Measurements from ENCODE around the gene C13orf42. TPM values are rescaled to one million over a fixed set of nuclear protein-coding genes. Genes with fewer than 3 reads are reported as not detected.
"Not testable (repeated sequence)": the region's sequence is repeated elsewhere in the genome, so short reads cannot be mapped to it uniquely, and the experiment has no call there.

The C13orf42 gene
- total and polyA plus RNA-seq, 2 experiments from 2014 or later = 9.4 to 96.5 TPM

- no peak overlapping the region for H2AFZ ChIP-seq
- H3K4me1 Mint-ChIP-seq = peaks cover 40% of the 10 kb centered on the region
- no peaks in the 10 kb centered on the region for H4K20me1 ChIP-seq (replicated peaks; ENCODE audit: insufficient read depth)
- DNase-seq (ENCODE audit: low spot score) (no peak), ATAC-seq (no peak)
- H3K27me3 ChIP-seq (ENCODE audit: insufficient read depth) = no peaks in the 10 kb centered on the region
- peaks cover under 1% of the 10 kb centered on the region for H3K9me2 ChIP-seq (ENCODE audit: insufficient read depth)
- H3K4me3 ChIP-seq = no peak overlapping the region
- peaks cover 7% of the 10 kb centered on the region for H3K27me3 Mint-ChIP-seq (ENCODE audit: insufficient read depth, low read depth, poor library complexity)
- H3K4me1 ChIP-seq (ENCODE audit: insufficient read depth) = peaks cover 44% of the 10 kb centered on the region
- no peak overlapping the region for H3K27ac Mint-ChIP-seq
- H3K36me3 Mint-ChIP-seq (ENCODE audit: low read depth) = peaks cover 18% of the 10 kb centered on the region
- no peaks in the 10 kb centered on the region; the same call in 1 of the 2 replicates for H3F3A ChIP-seq (replicated peaks; ENCODE audit: low read depth)
- no peak overlapping the region for H3K27ac ChIP-seq (ENCODE audit: low read depth)
- peak overlapping the region; percentile 46 for H3K4me2 ChIP-seq
- peaks cover 6% of the 10 kb centered on the region; the same call in 1 of the 3 replicates for H3K9me3 Mint-ChIP-seq
- no peaks in the 10 kb centered on the region for H3K79me2 ChIP-seq (replicated peaks; ENCODE audit: insufficient read depth)
- H3K36me3 ChIP-seq (ENCODE audit: insufficient read depth) = no peaks in the 10 kb centered on the region
- H3K4me3 Mint-ChIP-seq = no peak overlapping the region; the same call in 2 of the 3 replicates
- TF ChIP-seq REST (IDR thresholded peaks at IDR 0.05; ENCODE audit: unreplicated experiment) = no peak
- no peak for TF ChIP-seq STAT1 (IDR thresholded peaks at IDR 0.05; ENCODE audit: unreplicated experiment)
- TF ChIP-seq CTCF (conservative IDR thresholded peaks at IDR 0.05; ENCODE audit: low read depth in 2 of 2) = no peak
- TF ChIP-seq CREB1 (CRISPR knock-in tag; IDR thresholded peaks at IDR 0.05; ENCODE audit: low read depth) = no peak
These were observed 11.9 kb upstream of the C13orf42 start for GRCh38 chr13:51122868-51123566.

GRCh38 chr13:51120873-51121272 is 9.8 kb upstream of the C13orf42 start:
- ATAC-seq (peak; percentile 80), DNase-seq (ENCODE audit: low spot score) (peak; percentile 82)
- Mint-ChIP-seq H3K36me3 (ENCODE audit: low read depth) (peaks cover 18% of the 10 kb centered on the region), H3K4me1 (peaks cover 36% of the 10 kb centered on the region)
- H3K4me1 ChIP-seq (ENCODE audit: insufficient read depth) = peaks cover 35% of the 10 kb centered on the region
- not testable (repeated sequence) for H3K4me3 Mint-ChIP-seq; H3K27me3 ChIP-seq (ENCODE audit: insufficient read depth); H3K36me3 ChIP-seq (ENCODE audit: insufficient read depth); H3K27ac Mint-ChIP-seq; H3K27ac ChIP-seq (ENCODE audit: low read depth); H2AFZ ChIP-seq; H3K9me3 Mint-ChIP-seq; H3K79me2 ChIP-seq (replicated peaks; ENCODE audit: insufficient read depth); H3K4me3 ChIP-seq; H3K9me2 ChIP-seq (ENCODE audit: insufficient read depth); H4K20me1 ChIP-seq (replicated peaks; ENCODE audit: insufficient read depth); H3K27me3 Mint-ChIP-seq (ENCODE audit: insufficient read depth, low read depth, poor library complexity); H3F3A ChIP-seq (replicated peaks; ENCODE audit: low read depth); H3K4me2 ChIP-seq
- TF ChIP-seq CTCF (conservative IDR thresholded peaks at IDR 0.05; ENCODE audit: low read depth in 2 of 2) = peak; percentile 79 to 87

Measured in GM23338 (cell line).